T-helper 22 cell (primary cell): ENCODE data around the gene CRLF1.

ENCODE experiments used
- DNase-seq: peaks from one replicate; pipeline ENCODE4 v3.0.0-alpha.2; 2020; ENCODE audit warnings: low read depth

CRLF1 gene

GRCh38 chr19:18636183-18636968, 29.8 kb upstream of the CRLF1 start:
- DNase-seq: peak; percentile 96

DNA sequence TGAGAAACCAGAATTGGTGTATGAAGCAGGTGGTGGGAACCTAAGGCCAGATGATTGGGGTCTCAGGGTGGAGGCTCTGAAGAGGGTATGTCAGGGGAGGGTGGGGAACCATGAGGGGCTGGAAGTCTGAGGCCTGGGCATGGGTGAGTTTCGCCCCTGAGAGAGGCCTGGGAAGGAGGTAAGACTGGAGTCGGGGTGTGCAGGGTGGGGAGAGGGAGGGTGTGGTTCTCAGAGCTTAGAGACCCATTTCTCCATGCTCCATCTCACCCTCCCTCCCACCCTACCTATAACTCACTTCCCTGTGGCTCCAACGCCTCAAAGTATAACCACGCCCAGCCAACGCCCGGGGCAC, 29.2 kb upstream of the CRLF1 start:
- DNase-seq: no peak

- DNase-seq: no peak
Measured at GRCh38 chr19:18634612-18635297, 28.2 kb upstream of the CRLF1 start.

DNA sequence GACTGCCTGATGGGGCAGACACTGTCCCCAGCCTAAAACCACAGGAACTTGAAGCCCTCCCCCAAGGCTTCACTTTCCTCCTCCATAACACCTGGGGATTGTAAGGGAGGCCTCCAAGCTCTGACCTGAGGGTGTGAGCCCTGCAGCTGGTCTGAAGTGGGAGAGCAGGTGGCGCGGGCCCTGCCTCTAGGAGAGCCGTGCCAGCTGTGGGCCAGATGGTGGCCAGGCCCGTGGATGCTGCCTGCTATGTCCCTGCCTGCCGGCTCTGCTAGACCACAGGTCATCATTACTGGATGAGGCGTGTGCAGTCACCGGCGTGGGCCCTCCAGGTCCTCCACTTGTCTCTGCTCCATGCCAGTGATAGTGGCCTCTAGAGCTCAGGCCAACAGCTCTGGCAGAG, 26.7 kb upstream of the CRLF1 start:
- DNase-seq: no peak

DNA sequence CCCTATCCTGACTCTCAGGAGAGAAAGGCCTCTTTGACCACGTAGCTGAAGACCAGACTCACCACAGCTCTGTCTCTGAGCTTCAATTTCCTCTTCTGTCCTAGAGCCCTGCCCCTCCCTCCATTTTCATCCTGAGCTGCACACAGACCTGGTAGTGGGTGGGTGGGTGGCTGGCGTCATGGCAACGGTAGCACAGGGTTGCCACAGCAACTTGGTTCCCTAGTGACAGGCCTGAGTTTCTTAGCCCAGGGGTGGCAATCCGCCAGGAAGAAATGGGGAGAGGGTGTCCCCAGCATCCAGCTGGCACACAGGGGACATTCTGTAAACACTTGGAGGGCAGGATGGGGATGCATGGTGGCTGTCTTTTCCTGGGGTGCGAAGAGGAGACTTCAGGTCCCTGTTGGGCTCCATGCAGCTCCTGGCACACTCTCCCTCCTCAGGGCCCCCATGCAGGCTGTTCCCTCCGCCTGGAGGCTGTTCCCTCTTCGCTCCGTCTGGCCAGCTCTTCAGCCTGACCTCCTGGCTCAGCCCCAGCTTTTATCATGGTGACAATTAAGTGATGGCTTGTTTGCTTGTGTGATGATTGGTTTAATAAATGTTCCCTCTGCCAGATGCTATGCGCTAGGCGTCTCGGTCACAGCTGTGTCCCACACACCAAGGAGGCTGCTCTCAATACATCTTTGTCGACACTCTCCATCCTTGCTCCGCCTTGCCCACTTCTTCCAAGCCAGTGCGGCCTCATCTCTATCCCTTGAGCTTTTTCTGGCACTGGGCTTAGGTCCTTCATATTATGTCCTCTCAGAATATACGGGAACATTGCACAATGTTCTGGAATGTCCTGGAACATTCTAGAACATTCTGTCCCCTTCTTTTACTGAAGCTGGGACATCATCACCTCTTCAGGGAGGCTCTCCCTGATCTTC, 22.8 kb upstream of the CRLF1 start:
- no peak for DNase-seq

- no peak for DNase-seq
Measured at GRCh38 chr19:18626906-18627305, 20.3 kb upstream of the CRLF1 start.

- DNase-seq: no peak
Measured at GRCh38 chr19:18620902-18621301, 14.3 kb upstream of the CRLF1 start.

- DNase-seq: no peak
Measured at GRCh38 chr19:18620311-18620710, 13.7 kb upstream of the CRLF1 start.

DNA sequence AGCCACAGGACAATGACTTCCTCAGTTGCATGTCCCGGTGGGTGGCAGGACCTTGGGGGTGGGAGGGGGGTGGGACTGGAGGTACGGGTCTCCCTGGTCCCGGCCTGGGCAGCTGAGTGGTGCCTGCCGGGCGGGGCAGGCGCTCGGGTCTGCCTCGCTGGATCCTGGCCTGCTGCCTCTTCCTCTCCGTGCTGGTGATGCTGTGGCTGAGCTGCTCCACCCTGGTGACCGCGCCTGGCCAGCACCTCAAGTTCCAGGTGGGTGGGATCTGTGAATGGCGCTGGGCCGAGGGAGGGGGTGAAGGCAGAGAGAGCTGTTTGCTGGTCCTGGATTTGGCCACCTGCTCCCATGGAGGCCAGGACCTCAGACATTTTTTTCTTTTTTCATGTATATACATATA, 11.6 kb upstream of the CRLF1 start:
- no peak for DNase-seq

DNA sequence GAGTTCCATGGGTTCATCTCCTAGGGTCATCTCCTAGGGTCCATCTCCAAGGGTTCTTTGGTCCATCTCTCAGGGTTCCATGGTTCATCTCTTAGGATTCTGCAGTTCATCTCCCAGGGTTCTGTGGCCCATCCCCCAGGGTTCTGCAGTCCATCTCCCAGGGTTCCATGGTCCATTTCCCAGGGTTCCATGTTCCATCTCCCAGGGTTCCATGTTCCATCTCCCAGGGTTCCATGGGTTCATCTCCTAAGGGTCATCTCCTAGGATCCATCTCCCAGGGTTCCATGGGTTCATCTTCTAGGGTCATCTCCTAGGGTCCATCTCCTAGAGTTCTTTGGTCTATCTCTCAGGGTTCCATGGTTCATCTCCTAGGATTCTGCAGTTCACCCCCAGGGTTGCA, 11.0 kb upstream of the CRLF1 start:
- no peak for DNase-seq

GRCh38 chr19:18616023-18616422, 9.4 kb upstream of the CRLF1 start:
- DNase-seq: no peak

- DNase-seq: no peak
Measured at GRCh38 chr19:18613589-18614234, 7.1 kb upstream of the CRLF1 start.

DNA sequence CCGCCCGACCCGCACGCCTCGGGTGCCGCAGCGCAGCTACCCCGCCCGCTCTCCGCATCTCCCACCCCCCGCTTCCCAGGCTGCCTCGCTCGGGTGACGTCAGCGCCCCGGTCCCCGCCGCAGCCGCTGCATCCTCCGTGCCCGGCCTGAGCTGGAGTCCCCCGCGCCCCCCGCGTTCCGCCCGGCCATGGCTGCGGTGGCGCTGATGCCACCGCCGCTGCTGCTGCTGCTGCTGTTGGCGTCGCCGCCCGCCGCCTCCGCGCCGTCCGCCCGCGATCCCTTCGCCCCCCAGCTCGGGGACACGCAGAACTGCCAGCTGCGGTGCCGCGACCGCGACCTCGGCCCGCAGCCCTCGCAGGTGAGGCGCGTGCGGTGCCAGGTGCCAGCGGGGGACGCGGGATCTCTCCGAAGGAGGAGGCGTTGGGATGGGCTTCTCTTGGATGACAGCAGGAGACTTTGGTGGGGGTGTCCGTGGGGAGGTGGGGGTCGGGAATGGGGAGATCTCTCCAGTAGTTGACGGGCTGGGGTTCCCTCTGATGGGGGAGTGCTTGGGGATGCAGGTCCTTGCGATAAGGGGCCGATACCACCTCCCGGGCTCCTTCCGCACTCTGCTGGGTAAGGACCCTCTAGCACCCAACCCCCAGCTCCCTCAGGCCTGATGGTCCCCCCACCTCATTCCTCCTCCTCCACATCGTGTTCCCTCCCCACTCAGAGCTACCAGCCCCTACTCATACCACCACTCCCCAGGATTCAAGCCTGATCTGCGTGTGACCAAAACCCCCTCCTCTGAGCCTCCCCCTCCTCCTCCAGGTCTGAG, 6.4 kb upstream of the CRLF1 start, which contains the start of gene TMEM59L:
TMEM59L (plus strand) TSS at position 99 of the 817 bp plus-strand sequence; CDS start at position 188, 89 bp downstream.
- DNase-seq: peak; percentile 42

- DNase-seq: no peak
Measured at GRCh38 chr19:18612051-18612771, 5.6 kb upstream of the CRLF1 start.

DNA sequence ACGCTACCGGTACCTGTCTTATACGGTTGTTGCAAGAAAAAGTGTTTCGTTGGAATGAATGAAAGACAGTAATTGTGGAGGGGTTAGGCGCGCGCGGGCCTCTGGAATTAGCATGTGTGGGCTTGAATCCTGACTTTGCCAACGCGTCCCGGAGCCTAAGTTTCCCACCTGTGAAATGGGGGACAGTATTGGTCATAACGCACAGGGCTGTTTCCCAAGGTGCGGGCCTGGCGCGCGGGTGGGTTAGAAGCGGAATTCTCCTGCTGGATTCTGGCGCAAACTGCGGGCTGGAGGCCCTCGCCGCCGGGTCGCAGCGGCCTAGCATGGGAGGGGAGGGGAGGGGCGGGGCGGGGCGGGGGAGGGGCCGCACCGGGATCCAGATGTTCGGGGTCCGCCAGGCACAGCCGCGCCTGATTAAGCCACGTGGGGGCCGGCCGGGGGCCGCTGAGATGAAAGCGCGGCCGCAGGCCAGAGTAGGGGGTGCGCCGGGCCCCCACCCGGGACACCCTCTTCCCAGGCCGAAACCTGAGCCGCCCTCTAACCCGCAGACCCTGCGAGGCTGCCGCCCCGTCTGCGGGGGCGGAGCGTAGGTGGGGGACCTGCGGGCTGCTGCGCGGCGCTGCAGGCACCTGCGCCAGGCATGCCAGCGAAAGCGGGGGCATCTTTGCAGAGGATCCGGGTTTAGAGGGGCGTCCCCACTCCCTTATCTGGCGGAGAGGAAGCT, 4.9 kb upstream of the CRLF1 start:
- DNase-seq: no peak

DNA sequence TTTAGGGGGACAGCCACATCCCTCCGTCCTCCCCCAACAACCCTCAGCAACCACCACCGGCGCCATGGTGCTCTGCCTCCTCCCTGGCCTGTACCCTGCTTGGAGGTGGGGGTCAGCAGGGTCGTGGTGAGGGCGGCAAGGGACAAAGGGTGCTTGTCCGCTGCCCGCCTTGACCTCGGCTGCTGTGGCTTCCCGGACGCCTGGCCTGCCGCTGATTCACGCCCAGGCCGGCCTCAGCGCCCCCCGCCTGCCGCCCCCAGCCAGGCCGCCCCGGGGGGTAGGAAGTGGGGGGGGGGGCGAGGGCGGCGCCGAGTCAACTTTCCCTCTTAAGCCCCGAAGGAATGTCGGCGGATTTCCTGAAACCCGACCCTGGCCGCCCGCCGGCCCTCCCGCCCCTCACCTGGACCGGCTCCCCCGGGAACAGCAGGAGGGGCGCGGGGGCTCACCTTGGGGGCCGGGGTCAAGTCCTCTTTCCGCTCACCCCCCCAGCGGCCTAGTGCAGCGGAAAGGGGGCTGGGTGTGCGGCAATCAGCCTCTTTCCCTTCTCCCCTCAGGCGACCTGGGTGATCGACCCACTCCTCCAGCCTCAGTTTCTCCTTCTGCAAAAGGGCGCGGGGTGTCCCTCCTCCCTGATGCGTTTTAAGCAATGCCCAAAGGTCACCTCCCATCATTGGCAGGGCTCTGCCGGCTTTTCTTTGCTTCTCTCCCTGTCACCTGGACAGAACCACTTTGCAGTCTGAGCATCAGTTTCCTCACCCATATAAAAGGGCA, 4.1 kb upstream of the CRLF1 start:
- no peak for DNase-seq

GRCh38 chr19:18610245-18610555, 3.6 kb upstream of the CRLF1 start:
- no peak for DNase-seq

GRCh38 chr19:18609717-18610051, 3.1 kb upstream of the CRLF1 start:
- DNase-seq: no peak
